Central memory CD8-positive, alpha-beta T cell (primary cell): ENCODE data around the gene PPP1R3G.

Source experiments
- ATAC-seq: fragments of 150-1000 bp; cut with Tn5 transposase; replicated peaks from 2 replicates; pipeline ENCODE4 v1.10.0; 2022; ENCODE audit warnings: mild to moderate bottlenecking, moderate FRiP score, moderate number of reproducible peaks; ENCODE audit not compliant: poor library complexity, severe bottlenecking; ENCODE audit errors: extremely low read depth
- DNase-seq, 2 donors: peaks; one replicate each; pipeline ENCODE4 v3.0.0; 2021; ENCODE audit warnings: low spot score in 2 of 2
- H3K27ac Mint-ChIP-seq: one replicate; pipeline ENCODE4 v1.8.0; 2022; ENCODE audit warnings: low read depth, mild to moderate bottlenecking, moderate library complexity, mixed read lengths
- H3K27me3 Mint-ChIP-seq: one replicate; pipeline ENCODE4 v1.8.0; 2022; ENCODE audit warnings: mixed read lengths
- H3K36me3 Mint-ChIP-seq: one replicate; pipeline ENCODE4 v1.8.0; 2022; ENCODE audit warnings: mild to moderate bottlenecking, moderate library complexity, mixed read lengths; ENCODE audit not compliant: insufficient read depth
- H3K4me1 Mint-ChIP-seq: one replicate; pipeline ENCODE4 v1.8.0; 2022; ENCODE audit warnings: mixed read lengths
- H3K4me3 Mint-ChIP-seq: one replicate; pipeline ENCODE4 v1.8.0; 2022; ENCODE audit warnings: mild to moderate bottlenecking, moderate library complexity, mixed read lengths
- H3K9me3 Mint-ChIP-seq: one replicate; pipeline ENCODE4 v1.8.0; 2022; ENCODE audit warnings: mixed read lengths

PPP1R3G gene

GRCh38 chr6:5084781-5085647, at the start of gene PPP1R3G:
TSS of gene PPP1R3G (plus strand) at chr6:5085341. CDS start at chr6:5085486, 145 bp downstream.
- H3K9me3 Mint-ChIP-seq: no peaks in the 10 kb centered on the region
- no peak within 1 kb of the TSS for H3K4me3 Mint-ChIP-seq
- no peak for ATAC-seq
- peaks cover 4% of the 10 kb centered on the region for H3K4me1 Mint-ChIP-seq
- H3K27ac Mint-ChIP-seq: no peak within 1 kb of the TSS
- H3K36me3 Mint-ChIP-seq: no peaks in the 10 kb centered on the region
- DNase-seq: no peak
- peaks cover 49% of the 10 kb centered on the region for H3K27me3 Mint-ChIP-seq

- H3K27ac Mint-ChIP-seq: no peak overlapping the region
- DNase-seq (no peak), ATAC-seq (no peak)
- H3K27me3 Mint-ChIP-seq: no peaks in the 10 kb centered on the region
- H3K4me3 Mint-ChIP-seq: no peak overlapping the region
- no peaks in the 10 kb centered on the region for H3K4me1 Mint-ChIP-seq
- no peaks in the 10 kb centered on the region for H3K36me3 Mint-ChIP-seq
- H3K9me3 Mint-ChIP-seq: no peaks in the 10 kb centered on the region
These were observed 48.9 kb upstream of the PPP1R3G start for GRCh38 chr6:5036269-5036668.

- Mint-ChIP-seq H3K27me3 (no peaks in the 10 kb centered on the region), H3K4me1 (no peaks in the 10 kb centered on the region), H3K9me3 (no peaks in the 10 kb centered on the region), H3K36me3 (no peaks in the 10 kb centered on the region), H3K27ac (no peak overlapping the region), H3K4me3 (no peak overlapping the region)
- no peak for ATAC-seq
- no peak for DNase-seq
These were observed 43.2 kb upstream of the PPP1R3G start for GRCh38 chr6:5041955-5042354.

GRCh38 chr6:5042436-5042835, 42.7 kb upstream of the PPP1R3G start:
- Mint-ChIP-seq H3K9me3 (no peaks in the 10 kb centered on the region), H3K27ac (no peak overlapping the region), H3K4me1 (no peaks in the 10 kb centered on the region), H3K27me3 (peaks cover 4% of the 10 kb centered on the region), H3K36me3 (no peaks in the 10 kb centered on the region), H3K4me3 (no peak overlapping the region)
- ATAC-seq (no peak), DNase-seq (no peak)

GRCh38 chr6:5044866-5045265, 40.3 kb upstream of the PPP1R3G start:
- peaks cover 6% of the 10 kb centered on the region for H3K9me3 Mint-ChIP-seq
- ATAC-seq: no peak

GRCh38 chr6:5045416-5045815, 39.7 kb upstream of the PPP1R3G start:
- ATAC-seq (no peak), DNase-seq (no peak)
- Mint-ChIP-seq H3K27ac (no peak overlapping the region), H3K4me3 (no peak overlapping the region), H3K9me3 (peaks cover 6% of the 10 kb centered on the region), H3K36me3 (no peaks in the 10 kb centered on the region), H3K27me3 (peaks cover 16% of the 10 kb centered on the region), H3K4me1 (no peaks in the 10 kb centered on the region)

More at GRCh38 chr6:5044866-5045265, 40.3 kb upstream of the PPP1R3G start:
- peaks cover 15% of the 10 kb centered on the region for H3K27me3 Mint-ChIP-seq
- no peak for DNase-seq
- no peak overlapping the region for H3K27ac Mint-ChIP-seq
- no peaks in the 10 kb centered on the region for H3K36me3 Mint-ChIP-seq
- H3K4me3 Mint-ChIP-seq: no peak overlapping the region
- H3K4me1 Mint-ChIP-seq: no peaks in the 10 kb centered on the region

GRCh38 chr6:5046430-5046829, 38.7 kb upstream of the PPP1R3G start:
- no peaks in the 10 kb centered on the region for H3K4me1 Mint-ChIP-seq
- no peak overlapping the region for H3K27ac Mint-ChIP-seq
- ATAC-seq (no peak), DNase-seq (no peak)
- H3K27me3 Mint-ChIP-seq: peaks cover 26% of the 10 kb centered on the region
- H3K9me3 Mint-ChIP-seq: peaks cover 15% of the 10 kb centered on the region
- no peaks in the 10 kb centered on the region for H3K36me3 Mint-ChIP-seq
- no peak overlapping the region for H3K4me3 Mint-ChIP-seq

GRCh38 chr6:5050009-5050408, 35.1 kb upstream of the PPP1R3G start:
- Mint-ChIP-seq H3K27me3 (peaks cover 46% of the 10 kb centered on the region), H3K36me3 (no peaks in the 10 kb centered on the region), H3K4me3 (no peak overlapping the region), H3K4me1 (no peaks in the 10 kb centered on the region), H3K9me3 (peaks cover 19% of the 10 kb centered on the region), H3K27ac (no peak overlapping the region)
- no peak for ATAC-seq
- DNase-seq: no peak

- Mint-ChIP-seq H3K27me3 (peaks cover 46% of the 10 kb centered on the region), H3K4me1 (no peaks in the 10 kb centered on the region), H3K9me3 (peaks cover 19% of the 10 kb centered on the region), H3K4me3 (no peak overlapping the region), H3K36me3 (no peaks in the 10 kb centered on the region), H3K27ac (no peak overlapping the region)
- DNase-seq: no peak
- no peak for ATAC-seq
These were observed 33.7 kb upstream of the PPP1R3G start for GRCh38 chr6:5051394-5051793.

GRCh38 chr6:5053038-5053437, 32.1 kb upstream of the PPP1R3G start:
- no peaks in the 10 kb centered on the region for H3K4me1 Mint-ChIP-seq
- peaks cover 19% of the 10 kb centered on the region for H3K9me3 Mint-ChIP-seq
- peaks cover 39% of the 10 kb centered on the region for H3K27me3 Mint-ChIP-seq
- DNase-seq: no peak
- H3K36me3 Mint-ChIP-seq: no peaks in the 10 kb centered on the region
- H3K4me3 Mint-ChIP-seq: no peak overlapping the region
- H3K27ac Mint-ChIP-seq: no peak overlapping the region
- no peak for ATAC-seq

GRCh38 chr6:5053864-5054244, 31.3 kb upstream of the PPP1R3G start:
- H3K4me1 Mint-ChIP-seq: no peaks in the 10 kb centered on the region
- H3K27ac Mint-ChIP-seq: no peak overlapping the region
- H3K36me3 Mint-ChIP-seq: no peaks in the 10 kb centered on the region
- H3K4me3 Mint-ChIP-seq: no peak overlapping the region
- ATAC-seq: no peak
- H3K9me3 Mint-ChIP-seq: peaks cover 14% of the 10 kb centered on the region
- peaks cover 42% of the 10 kb centered on the region for H3K27me3 Mint-ChIP-seq
- DNase-seq: no peak

GRCh38 chr6:5054245-5054873, 30.8 kb upstream of the PPP1R3G start:
- H3K27ac Mint-ChIP-seq: no peak overlapping the region
- peaks cover 47% of the 10 kb centered on the region for H3K27me3 Mint-ChIP-seq
- ATAC-seq (no peak), DNase-seq (no peak)
- no peaks in the 10 kb centered on the region for H3K4me1 Mint-ChIP-seq
- H3K36me3 Mint-ChIP-seq: no peaks in the 10 kb centered on the region
- H3K9me3 Mint-ChIP-seq: peaks cover 13% of the 10 kb centered on the region
- H3K4me3 Mint-ChIP-seq: no peak overlapping the region

GRCh38 chr6:5055118-5055517, 30.0 kb upstream of the PPP1R3G start:
- H3K36me3 Mint-ChIP-seq: no peaks in the 10 kb centered on the region
- ATAC-seq: no peak

More at GRCh38 chr6:5055118-5055517, 30.0 kb upstream of the PPP1R3G start:
- no peak overlapping the region for H3K4me3 Mint-ChIP-seq
- no peak for DNase-seq
- H3K4me1 Mint-ChIP-seq: no peaks in the 10 kb centered on the region
- peaks cover 54% of the 10 kb centered on the region for H3K27me3 Mint-ChIP-seq
- H3K9me3 Mint-ChIP-seq: peaks cover 13% of the 10 kb centered on the region
- H3K27ac Mint-ChIP-seq: no peak overlapping the region
